H9 (cell line): ENCODE results near the gene CREG2. TPM values are rescaled to one million over a fixed set of nuclear protein-coding genes. Genes with fewer than 3 reads are reported as not detected.

Experiments
- DNase-seq: peaks from one replicate; pipeline ENCODE4 v3.0.0-alpha.2; 2017
- H2AFZ ChIP-seq: one replicate; pipeline ENCODE4 v1.6.1; 2013; ENCODE audit warnings: mild to moderate bottlenecking, low read length, control low read depth, moderate library complexity
- H2AK5ac ChIP-seq: 2 replicates; pipeline ENCODE4 v1.6.1; 2013; ENCODE audit warnings: low read length, control low read depth, mixed read lengths; ENCODE audit not compliant: insufficient read length
- H2BK120ac ChIP-seq: one replicate; pipeline ENCODE4 v1.6.1; 2013; ENCODE audit warnings: low read depth, mild to moderate bottlenecking, low read length, control low read depth, inconsistent platforms; ENCODE audit not compliant: poor library complexity, severe bottlenecking
- H2BK12ac ChIP-seq: 2 replicates; pipeline ENCODE4 v1.6.1; 2013; ENCODE audit warnings: low read length, control low read depth, mixed read lengths, low read depth; ENCODE audit not compliant: insufficient read length
- H2BK15ac ChIP-seq: 2 replicates; pipeline ENCODE4 v1.6.1; 2013; ENCODE audit warnings: low read depth, low read length, control low read depth
- H2BK20ac ChIP-seq: one replicate; pipeline ENCODE4 v1.6.1; 2013; ENCODE audit warnings: low read depth, mild to moderate bottlenecking, low read length, control low read depth, inconsistent platforms; ENCODE audit not compliant: poor library complexity, severe bottlenecking
- H2BK5ac ChIP-seq: 2 replicates; pipeline ENCODE4 v1.6.1; 2013; ENCODE audit warnings: low read length, control low read depth, mixed read lengths; ENCODE audit not compliant: insufficient read length
- H3K14ac ChIP-seq: 2 replicates; pipeline ENCODE4 v1.6.1; 2013; ENCODE audit warnings: low read length, control low read depth; ENCODE audit not compliant: insufficient read depth
- H3K18ac ChIP-seq: 2 replicates; pipeline ENCODE4 v1.6.1; 2013; ENCODE audit warnings: low read depth, mild to moderate bottlenecking, mixed read lengths, low read length, control low read depth; ENCODE audit not compliant: insufficient read length
- H3K23ac ChIP-seq: 2 replicates; pipeline ENCODE4 v1.6.1; 2013; ENCODE audit warnings: low read length, control low read depth, mixed read lengths, low read depth; ENCODE audit not compliant: insufficient read length
- H3K23me2 ChIP-seq: 2 replicates; pipeline ENCODE4 v1.6.1; 2013; ENCODE audit warnings: low read depth, mild to moderate bottlenecking, mixed read lengths, low read length, control low read depth; ENCODE audit not compliant: insufficient read length, poor library complexity, severe bottlenecking
- H3K27ac ChIP-seq: 2 replicates; pipeline ENCODE4 v1.5.1; 2013; ENCODE audit warnings: low read length, control low read depth, mixed read lengths, low read depth; ENCODE audit not compliant: insufficient read length
- H3K27me3 ChIP-seq: 2 replicates; pipeline ENCODE4 v1.6.1; 2013; ENCODE audit warnings: low read length, control low read depth, inconsistent platforms; ENCODE audit not compliant: insufficient read depth
- H3K4ac ChIP-seq: 2 replicates; pipeline ENCODE4 v1.6.1; 2013; ENCODE audit warnings: low read depth, mild to moderate bottlenecking, control low read depth, inconsistent platforms, low read length, moderate library complexity
- H3K4me1 ChIP-seq: 2 replicates; pipeline ENCODE4 v1.6.1; 2013; ENCODE audit warnings: low read length, control low read depth, inconsistent platforms; ENCODE audit not compliant: insufficient read depth
- H3K4me2 ChIP-seq: 2 replicates; pipeline ENCODE4 v1.6.1; 2013; ENCODE audit warnings: low read length, control low read depth, mixed read lengths; ENCODE audit not compliant: insufficient read length, insufficient read depth
- H3K56ac ChIP-seq: 2 replicates; pipeline ENCODE4 v1.6.1; 2013; ENCODE audit warnings: low read depth, mild to moderate bottlenecking, mixed read lengths, low read length, control low read depth; ENCODE audit not compliant: insufficient read length
- H3K79me1 ChIP-seq: 2 replicates; pipeline ENCODE4 v1.6.1; 2013; ENCODE audit warnings: low read depth, mild to moderate bottlenecking, moderate library complexity, low read length, control low read depth, inconsistent platforms; ENCODE audit not compliant: insufficient read depth, poor library complexity, severe bottlenecking
- H3K79me2 ChIP-seq: 2 replicates; pipeline ENCODE4 v1.6.1; 2013; ENCODE audit warnings: low read length, control low read depth, inconsistent platforms; ENCODE audit not compliant: insufficient read depth
- H3K9ac ChIP-seq: 2 replicates; pipeline ENCODE4 v1.6.1; 2013; ENCODE audit warnings: low read length, control low read depth, mixed read lengths; ENCODE audit not compliant: insufficient read length; ENCODE audit errors: extremely low read depth
- H3K9me3 ChIP-seq: one replicate; pipeline ENCODE4 v1.6.1; 2013; ENCODE audit warnings: low read depth, low read length, inconsistent platforms; ENCODE audit not compliant: control insufficient read depth
- H3T11ph ChIP-seq: one replicate; pipeline ENCODE4 v1.6.1; 2013; ENCODE audit warnings: mild to moderate bottlenecking, low read length, control low read depth, inconsistent platforms
- H4K20me1 ChIP-seq: one replicate; pipeline ENCODE4 v1.6.1; 2013; ENCODE audit not compliant: control insufficient read depth, insufficient read length, insufficient read depth
- H4K5ac ChIP-seq: 2 replicates; pipeline ENCODE4 v1.6.1; 2013; ENCODE audit warnings: low read depth, mild to moderate bottlenecking, mixed read lengths, low read length, control low read depth; ENCODE audit not compliant: insufficient read length
- H4K8ac ChIP-seq: replicated peaks from 2 replicates; pipeline ENCODE4 v1.6.1; 2013; ENCODE audit warnings: low read length, control low read depth, mixed read lengths, low read depth; ENCODE audit not compliant: insufficient read length
- H4K91ac ChIP-seq: 2 replicates; pipeline ENCODE4 v1.6.1; 2013; ENCODE audit warnings: low read depth, mild to moderate bottlenecking, moderate library complexity, mixed read lengths, low read length, control low read depth; ENCODE audit not compliant: insufficient read length
- H3K27ac Mint-ChIP-seq, 3 experiments: 2 replicates in 2 of 3; 3 replicates in 1 of 3; pipeline ENCODE4 v1.8.0; 2020 to 2021; ENCODE audit warnings: mixed read lengths in 3 of 3, mild to moderate bottlenecking in 1 of 3, moderate library complexity in 1 of 3
- H3K27me3 Mint-ChIP-seq: 2 replicates; pipeline ENCODE4 v1.8.0; 2021; ENCODE audit warnings: low read depth, mild to moderate bottlenecking, moderate library complexity, mixed read lengths
- H3K36me3 Mint-ChIP-seq, 3 experiments: 2 replicates in 2 of 3; 3 replicates in 1 of 3; pipeline ENCODE4 v1.8.0; 2020 to 2021; ENCODE audit warnings: low read depth in 3 of 3, mixed read lengths in 3 of 3; ENCODE audit not compliant: insufficient read depth in 1 of 3
- H3K4me1 Mint-ChIP-seq, 2 experiments: 2 replicates each; pipeline ENCODE4 v1.8.0; 2020; ENCODE audit warnings: mixed read lengths in 2 of 2
- H3K4me3 Mint-ChIP-seq, 2 experiments: 2 replicates in 1 of 2; 3 replicates in 1 of 2; pipeline ENCODE4 v1.8.0; 2020 to 2021; ENCODE audit warnings: mild to moderate bottlenecking in 2 of 2, mixed read lengths in 2 of 2, moderate library complexity in 1 of 2
- H3K9me3 Mint-ChIP-seq, 2 experiments: 2 replicates in 1 of 2; 3 replicates in 1 of 2; pipeline ENCODE4 v1.8.0; 2020; ENCODE audit warnings: mild to moderate bottlenecking in 2 of 2, mixed read lengths in 2 of 2, moderate library complexity in 1 of 2
- WGBS: extraction: QIAGEN DNeasy Blood & Tissue Kit; methylation state at CpG from one replicate; pipeline ENCODE4 v1.1.7; 2013; ENCODE audit warnings: missing lambda C conversion rate, low lambda C conversion rate, mixed read lengths; ENCODE audit not compliant: insufficient read length; ENCODE audit errors: extremely low coverage; 5-methylcytosine and 5-hydroxymethylcytosine counted together
- total RNA-seq: library from RNA; stranded (reverse); gene quantifications from 2 replicates; pipeline ENCODE4 v1.2.1, GENCODE V29; 2021
- TF ChIP-seq, protein P1 (sequence below): fragments of 200-600 bp; sonication (generic); conservative IDR thresholded peaks from 3 replicates; pipeline ENCODE4 v1.8.0; 2021; ENCODE audit warnings: antibody characterized with exemption, mild to moderate bottlenecking

The CREG2 gene
- total RNA-seq, 1 experiment from 2014 or later, result 0.77 TPM

DNA sequence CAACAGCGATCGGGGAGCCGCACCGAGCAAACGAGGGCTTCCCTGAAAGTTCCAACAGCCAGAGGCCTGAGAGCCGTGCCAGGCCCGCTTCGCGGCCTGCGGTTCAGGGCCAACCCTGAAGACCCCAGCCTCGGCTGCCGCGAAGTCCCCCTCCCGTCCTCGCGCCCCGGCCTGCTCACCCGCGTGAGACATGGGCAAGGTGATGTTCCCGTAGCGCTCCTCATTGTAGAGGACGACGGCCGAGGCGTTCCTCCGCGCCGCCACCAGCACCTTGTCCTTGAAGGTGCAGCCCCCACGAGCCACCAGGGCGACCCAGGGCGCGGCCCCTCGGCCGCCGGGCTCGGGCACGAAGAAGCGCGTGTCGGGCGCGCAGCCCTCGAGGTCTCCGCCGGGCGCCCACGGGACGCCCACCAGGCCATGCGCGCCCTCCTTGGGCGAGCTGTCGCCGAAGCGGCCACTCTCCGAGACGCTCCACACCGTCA lies 79.3 kb downstream of the CREG2 start:
- Histone ChIP-seq H3K4me2 (peak overlapping the region; percentile 94), H3K9me3 (no peaks in the 10 kb centered on the region), H3K27me3 (no peaks in the 10 kb centered on the region), H4K20me1 (no peaks in the 10 kb centered on the region), H2BK5ac (no peak overlapping the region), H2AFZ (no peak overlapping the region), H3K9ac (peak overlapping the region; percentile 74), H3T11ph (no peak overlapping the region), H3K27ac (no peak overlapping the region), H4K5ac (no peak overlapping the region), H3K79me2 (peaks cover 24% of the 10 kb centered on the region), H4K8ac (no peak overlapping the region), H3K23me2 (peaks cover 17% of the 10 kb centered on the region), H2BK20ac (no peak overlapping the region), H4K91ac (no peak overlapping the region), H3K18ac (no peak overlapping the region), H3K23ac (no peak overlapping the region), H2BK15ac (no peak overlapping the region), H3K4ac (no peak overlapping the region), H2AK5ac (no peak overlapping the region), H3K79me1 (peaks cover 11% of the 10 kb centered on the region), H3K14ac (peak overlapping the region; percentile 75), H3K4me1 (peaks cover 7% of the 10 kb centered on the region; the same call in 1 of the 2 replicates), H2BK120ac (no peak overlapping the region), H3K56ac (no peak overlapping the region), H2BK12ac (no peak overlapping the region)
- peaks cover 7% of the 10 kb centered on the region; the same call in 1 of the 2 replicates for H3K27me3 Mint-ChIP-seq
- DNase-seq, result no peak
- TF ChIP-seq, protein P1, sequence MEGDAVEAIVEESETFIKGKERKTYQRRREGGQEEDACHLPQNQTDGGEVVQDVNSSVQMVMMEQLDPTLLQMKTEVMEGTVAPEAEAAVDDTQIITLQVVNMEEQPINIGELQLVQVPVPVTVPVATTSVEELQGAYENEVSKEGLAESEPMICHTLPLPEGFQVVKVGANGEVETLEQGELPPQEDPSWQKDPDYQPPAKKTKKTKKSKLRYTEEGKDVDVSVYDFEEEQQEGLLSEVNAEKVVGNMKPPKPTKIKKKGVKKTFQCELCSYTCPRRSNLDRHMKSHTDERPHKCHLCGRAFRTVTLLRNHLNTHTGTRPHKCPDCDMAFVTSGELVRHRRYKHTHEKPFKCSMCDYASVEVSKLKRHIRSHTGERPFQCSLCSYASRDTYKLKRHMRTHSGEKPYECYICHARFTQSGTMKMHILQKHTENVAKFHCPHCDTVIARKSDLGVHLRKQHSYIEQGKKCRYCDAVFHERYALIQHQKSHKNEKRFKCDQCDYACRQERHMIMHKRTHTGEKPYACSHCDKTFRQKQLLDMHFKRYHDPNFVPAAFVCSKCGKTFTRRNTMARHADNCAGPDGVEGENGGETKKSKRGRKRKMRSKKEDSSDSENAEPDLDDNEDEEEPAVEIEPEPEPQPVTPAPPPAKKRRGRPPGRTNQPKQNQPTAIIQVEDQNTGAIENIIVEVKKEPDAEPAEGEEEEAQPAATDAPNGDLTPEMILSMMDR, result no peak
- H3K4me1 Mint-ChIP-seq, result peaks cover 33 to 34% of the 10 kb centered on the region in 2 experiments
- H3K9me3 Mint-ChIP-seq, result no peaks in the 10 kb centered on the region
- H3K4me3 Mint-ChIP-seq, result peak overlapping the region; percentile 82 to 92
- 0 out of 7 replicates have a peak overlapping the region, but pooled peaks of 1 of the 3 experiments have one; percentile 6 for H3K27ac Mint-ChIP-seq
- peaks cover 2 to 5% (median 3%) of the 10 kb centered on the region in 3 experiments; a peak in 4 of 7 replicates for H3K36me3 Mint-ChIP-seq
- no CpG with 5 or more reads among the region's 57 CpGs for WGBS
